AG04449 (cell line): ENCODE results near the gene TTYH1.
"Not testable (repeated sequence)": the region's sequence is repeated elsewhere in the genome, so short reads cannot be mapped to it uniquely, and the experiment has no call there.

Experiments
- CTCF ChIA-PET: fragments of 350-600 bp; formaldehyde crosslinking; extraction: SDS; loops from one replicate; lab custom pipeline; 2021; ENCODE audit warnings: antibody characterized with exemption; lab: Yijun Ruan, JAX
- POLR2A ChIA-PET: fragments of 400-600, 350-600 bp; formaldehyde crosslinking; extraction: SDS; loops from one replicate; lab custom pipeline; 2020; ENCODE audit warnings: antibody characterized with exemption, inconsistent platforms; lab: Yijun Ruan, JAX
- DNase-seq: peaks from one replicate; pipeline ENCODE4 v3.0.0-alpha.2; 2010; ENCODE audit warnings: low read depth, low spot score
- H3K4me3 ChIP-seq: 2 replicates; pipeline ENCODE4 v1.5.1; 2011; ENCODE audit warnings: low read depth, mild to moderate bottlenecking, control low read depth, low read length
- CTCF ChIP-seq: IDR thresholded peaks from one replicate; pipeline ENCODE4 v1.5.1; 2011; ENCODE audit warnings: mild to moderate bottlenecking, moderate library complexity, low read length, control low read depth, inconsistent platforms; ENCODE audit not compliant: insufficient read depth; ENCODE audit errors: missing control alignments

TTYH1 gene

GRCh38 chr19:54444737-54445136, 29.5 kb downstream of the TTYH1 start:
- H3K4me3 ChIP-seq = no peak overlapping the region
- POLR2A ChIA-PET = no interaction called here
- TF ChIP-seq CTCF = no peak
- no peak for DNase-seq
- CTCF ChIA-PET = interaction anchor here (1.0 kb wide), 1 partner anchor 31 kb away, joined by 4 read pairs; no protein-coding TSS in a partner anchor

- CTCF ChIA-PET = interaction anchor here (0.7 kb wide), 1 partner anchor 178 kb away, joined by 3 read pairs; no protein-coding TSS in a partner anchor
- DNase-seq, H3K4me3 ChIP-seq, POLR2A ChIA-PET: not testable (repeated sequence)
These were observed 31.1 kb downstream of the TTYH1 start for GRCh38 chr19:54446349-54446748.

- peak overlapping the region; percentile 98 for H3K4me3 ChIP-seq
- no peak for DNase-seq
- ChIA-PET CTCF (interaction anchor here (0.6 to 3.2 kb wide), 6 partner anchors 9 to 30 kb away, joined by 3 to 23 read pairs (median 4); partner anchors contain the start of gene CDC42EP5), POLR2A (interaction anchor here (0.8 to 2.7 kb wide), 7 partner anchors 9 to 32 kb away, joined by 3 to 49 read pairs (median 12); partner anchors contain the start of genes CDC42EP5 and LENG9)
- no peak for TF ChIP-seq CTCF
These were observed 32.9 kb downstream of the TTYH1 start for GRCh38 chr19:54448040-54448773.

- ChIA-PET CTCF (interaction anchor here (0.8 to 3.2 kb wide), 6 partner anchors 9 to 29 kb away, joined by 3 to 23 read pairs (median 4); partner anchors contain the start of gene CDC42EP5), POLR2A (interaction anchor here (0.6 to 3.2 kb wide), 10 partner anchors 10 to 1131 kb away, joined by 3 to 49 read pairs (median 8); partner anchors contain the start of genes CDC42EP5, LENG9 and ZNF579)
- peak; percentile 94 for DNase-seq
- H3K4me3 ChIP-seq = peak within 1 kb of the TSS; percentile 98
- TF ChIP-seq CTCF = no peak
These were observed 33.8 kb downstream of the TTYH1 start, which contains the start of gene LENG8 for GRCh38 chr19:54448774-54449700. TSS of gene LENG8 (plus strand) at chr19:54449199. CDS start at chr19:54451345, 2,146 bp downstream.

- DNase-seq = no peak
- TF ChIP-seq CTCF = no peak
- POLR2A ChIA-PET = interaction anchor here (3.2 kb wide), 1 partner anchor 13 kb away, joined by 18 read pairs; the partner anchor contains the start of gene LENG9
- H3K4me3 ChIP-seq = peak overlapping the region; percentile 98
- CTCF ChIA-PET = interaction anchor here (1.0 to 3.2 kb wide), 3 partner anchors 9 to 12 kb away, joined by 3 to 23 read pairs (median 4); no protein-coding TSS in a partner anchor
These were observed 34.4 kb downstream of the TTYH1 start for GRCh38 chr19:54449701-54450069.

GRCh38 chr19:54451331-54451871, 36.1 kb downstream of the TTYH1 start:
- no peak for DNase-seq
- ChIA-PET POLR2A (interaction anchor here (3.2 kb wide), 1 partner anchor 12 kb away, joined by 18 read pairs; the partner anchor contains the start of gene LENG9), CTCF (interaction anchor here (1.3 to 2.0 kb wide), 2 partner anchors 8 to 10 kb away, joined by 4 to 5 read pairs; no protein-coding TSS in a partner anchor)
- peak overlapping the region; percentile 98 for H3K4me3 ChIP-seq
- TF ChIP-seq CTCF = no peak
